GM23338 (cell line): ENCODE data around the gene SULT1A2.

Experiments
- CTCF ChIP-seq, 2 experiments: fragments of 200-600 bp in 1 of 2; sonication (generic) in 1 of 2; conservative IDR thresholded peaks; 2 replicates each; pipeline versions ENCODE4 v1.5.1 to v1.6.1; 2016 to 2017; ENCODE audit warnings: antibody characterized with exemption in 2 of 2, low read depth in 2 of 2, mild to moderate bottlenecking in 2 of 2, moderate library complexity in 1 of 2
- EZH2 ChIP-seq: fragments of 200-600 bp; sonication (generic); IDR thresholded peaks from one replicate; pipeline ENCODE4 v1.8.0; 2017; ENCODE audit warnings: antibody characterized with exemption, mild to moderate bottlenecking, low read depth; ENCODE audit not compliant: unreplicated experiment
- EZH2phosphoT487 ChIP-seq: fragments of 200-600 bp; sonication (generic); IDR thresholded peaks from one replicate; pipeline ENCODE4 v1.8.1; 2018; ENCODE audit warnings: antibody characterized with exemption; ENCODE audit not compliant: unreplicated experiment
- JUNB ChIP-seq: IDR thresholded peaks from one replicate; pipeline ENCODE4 v1.6.1; 2016; ENCODE audit warnings: antibody characterized with exemption; ENCODE audit not compliant: unreplicated experiment
- REST ChIP-seq: IDR thresholded peaks from one replicate; pipeline ENCODE4 v1.6.1; 2018; ENCODE audit warnings: antibody characterized with exemption; ENCODE audit not compliant: unreplicated experiment
- TF ChIP-seq, protein P1 (sequence below): IDR thresholded peaks from 2 replicates; pipeline ENCODE4 v1.6.1; 2016; ENCODE audit warnings: antibody characterized with exemption

DNA sequence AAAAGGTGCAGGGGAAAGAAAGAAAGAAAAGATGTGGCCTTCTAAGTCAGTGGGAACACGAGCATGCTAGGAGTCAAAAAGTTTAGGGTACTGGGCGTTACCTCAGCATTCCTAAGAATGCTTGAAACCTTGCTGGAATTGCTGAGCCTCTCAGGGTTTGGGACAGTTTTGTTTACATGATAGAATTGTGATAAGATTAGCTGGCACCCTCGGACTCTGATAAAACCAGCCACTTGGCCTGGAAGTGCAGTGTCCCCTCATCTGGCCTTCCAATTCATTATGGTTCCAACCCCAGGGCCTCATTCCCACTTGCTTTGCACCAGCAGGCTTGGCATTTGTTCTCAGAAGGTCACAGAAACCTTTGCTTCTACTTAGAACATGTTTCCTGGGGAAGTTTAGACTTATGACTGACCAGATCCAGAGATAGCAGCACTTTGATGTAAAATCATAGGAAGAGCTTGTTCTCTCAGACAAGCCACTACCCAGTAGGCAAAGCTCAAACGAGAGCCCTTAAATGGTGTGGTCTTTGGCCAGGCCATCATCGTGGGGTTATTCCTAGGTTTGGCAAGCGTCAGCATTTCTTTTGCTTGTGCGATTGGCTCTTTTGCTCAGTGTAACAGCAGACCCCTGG lies 35.2 kb downstream of the SULT1A2 start:
- TF ChIP-seq EZH2 = no peak
- no peak for TF ChIP-seq CTCF (conservative IDR thresholded peaks at IDR 0.05; ENCODE audit: low read depth in 2 of 2)
- no peak for TF ChIP-seq EZH2phosphoT487
- no peak for TF ChIP-seq REST
- TF ChIP-seq, protein P1, sequence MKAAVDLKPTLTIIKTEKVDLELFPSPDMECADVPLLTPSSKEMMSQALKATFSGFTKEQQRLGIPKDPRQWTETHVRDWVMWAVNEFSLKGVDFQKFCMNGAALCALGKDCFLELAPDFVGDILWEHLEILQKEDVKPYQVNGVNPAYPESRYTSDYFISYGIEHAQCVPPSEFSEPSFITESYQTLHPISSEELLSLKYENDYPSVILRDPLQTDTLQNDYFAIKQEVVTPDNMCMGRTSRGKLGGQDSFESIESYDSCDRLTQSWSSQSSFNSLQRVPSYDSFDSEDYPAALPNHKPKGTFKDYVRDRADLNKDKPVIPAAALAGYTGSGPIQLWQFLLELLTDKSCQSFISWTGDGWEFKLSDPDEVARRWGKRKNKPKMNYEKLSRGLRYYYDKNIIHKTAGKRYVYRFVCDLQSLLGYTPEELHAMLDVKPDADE = no peak
- no peak for TF ChIP-seq JUNB
